Fibroblast of lung (primary cell): ENCODE results near the gene NDOR1.

Experiments used
- CTCF ChIP-seq, 2 donors: IDR thresholded peaks in 1 of 2; conservative IDR thresholded peaks in 1 of 2; 1 replicate in 1 of 2; 2 replicates in 1 of 2; pipeline ENCODE4 v1.5.1; 2011 to 2012; ENCODE audit warnings: low read length in 2 of 2, control low read depth in 1 of 2, inconsistent platforms in 1 of 2, low read depth in 1 of 2, mild to moderate bottlenecking in 1 of 2
- EZH2 ChIP-seq: IDR thresholded peaks from 2 replicates; pipeline ENCODE4 v1.5.1; 2012; ENCODE audit warnings: low read length, control low read depth, mild to moderate bottlenecking; ENCODE audit errors: missing control alignments

GRCh38 chr9:137167747-137168572, 37.5 kb upstream of the NDOR1 start:
- TF ChIP-seq CTCF (conservative IDR thresholded peaks at IDR 0.05 in 1 of 2, IDR thresholded peaks at IDR 0.05 in 1 of 2; ENCODE audit: low read depth in 1 of 2, low read length in 2 of 2) (no peak), EZH2 (peak; percentile 81)
